CD4-positive, alpha-beta T cell (primary cell): Measurements from ENCODE around the gene ADAMTS12. TPM values are rescaled to one million over a fixed set of nuclear protein-coding genes. Genes with fewer than 3 reads are reported as not detected.
"Not testable (repeated sequence)": the region's sequence is repeated elsewhere in the genome, so short reads cannot be mapped to it uniquely, and the experiment has no call there.

Experiments
- ATAC-seq: fragments of 200-7000 bp; cut with Tn5 transposase; one replicate; pipeline ENCODE4 v1.10.0; 2022; ENCODE audit warnings: mild to moderate bottlenecking; ENCODE audit not compliant: poor library complexity
- CTCF ChIA-PET: fragments of 350-600 bp; sonication (Branson Sonifier 250); formaldehyde crosslinking; loops from one replicate; lab custom pipeline; 2021; ENCODE audit warnings: antibody characterized with exemption, inconsistent platforms; lab: Charles Lee
- POLR2A ChIA-PET: fragments of 350-600 bp; sonication (Branson Sonifier 250); formaldehyde crosslinking; loops from one replicate; lab custom pipeline; 2021; ENCODE audit warnings: antibody characterized with exemption, inconsistent platforms; lab: Charles Lee
- DNase-seq, 14 experiments: peaks; one replicate each; pipeline ENCODE4 v3.0.0-alpha.2; 2013 to 2020; ENCODE audit warnings: mixed read lengths in 2 of 14
- H3K27ac ChIP-seq, 2 donors: one replicate each; pipeline versions ENCODE4 v1.5.1 to v1.7.0; 2013; ENCODE audit warnings: low read length in 2 of 2, low read depth in 1 of 2, mild to moderate bottlenecking in 1 of 2
- H3K27me3 ChIP-seq, 2 experiments: 1 replicate in 1 of 2; 2 replicates in 1 of 2; pipeline versions ENCODE4 v1.6.1 to v1.7.0; 2013; ENCODE audit warnings: low read length in 2 of 2, control low read depth in 1 of 2, mild to moderate bottlenecking in 1 of 2, moderate library complexity in 1 of 2; ENCODE audit not compliant: insufficient read depth in 2 of 2, control insufficient read depth in 1 of 2
- H3K36me3 ChIP-seq: one replicate; pipeline ENCODE4 v1.6.1; 2013; ENCODE audit warnings: low read length, control low read depth; ENCODE audit not compliant: insufficient read depth
- H3K4me1 ChIP-seq: one replicate; pipeline ENCODE4 v1.6.1; 2013; ENCODE audit warnings: low read length, control low read depth; ENCODE audit not compliant: insufficient read depth
- H3K4me3 ChIP-seq: one replicate; pipeline ENCODE4 v1.5.1; 2013; ENCODE audit warnings: mild to moderate bottlenecking, low read length, moderate library complexity
- H3K9me3 ChIP-seq, 2 experiments: 1 replicate in 1 of 2; 2 replicates in 1 of 2; pipeline versions ENCODE4 v1.6.1 to v1.7.0; 2013; ENCODE audit warnings: low read length in 2 of 2, mild to moderate bottlenecking in 2 of 2, control low read depth in 1 of 2, moderate library complexity in 1 of 2; ENCODE audit not compliant: control insufficient read depth in 1 of 2, insufficient read depth in 1 of 2
- H3K27ac Mint-ChIP-seq: one replicate; pipeline ENCODE4 v1.8.0; 2020; ENCODE audit warnings: mixed read lengths
- H3K27me3 Mint-ChIP-seq: one replicate; pipeline ENCODE4 v1.8.0; 2021; ENCODE audit warnings: mixed read lengths
- H3K36me3 Mint-ChIP-seq: one replicate; pipeline ENCODE4 v1.8.0; 2021; ENCODE audit warnings: low read depth, mixed read lengths
- H3K4me1 Mint-ChIP-seq: one replicate; pipeline ENCODE4 v1.8.0; 2021; ENCODE audit warnings: low read depth, mixed read lengths
- H3K4me3 Mint-ChIP-seq: one replicate; pipeline ENCODE4 v1.8.0; 2020; ENCODE audit warnings: mild to moderate bottlenecking, mixed read lengths
- H3K9me3 Mint-ChIP-seq: one replicate; pipeline ENCODE4 v1.8.0; 2020; ENCODE audit warnings: mixed read lengths
- intact Hi-C, 2 experiments: fragments of 100-400 bp; cut with DNase I in 1 of 2; cut with micrococcal nuclease in 1 of 2; formaldehyde crosslinking; loops; one replicate each; pipeline versions ENCODE4 v1.15.1 to v1.9.0; 2023 to 2025; cut with DNase I, micrococcal nuclease
- total RNA-seq, 174 experiments: library from RNA in 2 of 174; stranded (reverse) in 2 of 174; gene quantifications; one replicate each; pipeline ENCODE4 v1.2.3 and lab custom pipeline; 2021 to 2026
- TF ChIP-seq, protein P1 (sequence below): fragments of 200-600 bp; IDR thresholded peaks from one replicate; pipeline ENCODE4 v1.8.0; 2022; ENCODE audit warnings: antibody characterized with exemption, mild to moderate bottlenecking

ADAMTS12 gene
- total RNA-seq, 2 experiments from 2014 or later = 0.06 TPM; not detected in 1

DNA sequence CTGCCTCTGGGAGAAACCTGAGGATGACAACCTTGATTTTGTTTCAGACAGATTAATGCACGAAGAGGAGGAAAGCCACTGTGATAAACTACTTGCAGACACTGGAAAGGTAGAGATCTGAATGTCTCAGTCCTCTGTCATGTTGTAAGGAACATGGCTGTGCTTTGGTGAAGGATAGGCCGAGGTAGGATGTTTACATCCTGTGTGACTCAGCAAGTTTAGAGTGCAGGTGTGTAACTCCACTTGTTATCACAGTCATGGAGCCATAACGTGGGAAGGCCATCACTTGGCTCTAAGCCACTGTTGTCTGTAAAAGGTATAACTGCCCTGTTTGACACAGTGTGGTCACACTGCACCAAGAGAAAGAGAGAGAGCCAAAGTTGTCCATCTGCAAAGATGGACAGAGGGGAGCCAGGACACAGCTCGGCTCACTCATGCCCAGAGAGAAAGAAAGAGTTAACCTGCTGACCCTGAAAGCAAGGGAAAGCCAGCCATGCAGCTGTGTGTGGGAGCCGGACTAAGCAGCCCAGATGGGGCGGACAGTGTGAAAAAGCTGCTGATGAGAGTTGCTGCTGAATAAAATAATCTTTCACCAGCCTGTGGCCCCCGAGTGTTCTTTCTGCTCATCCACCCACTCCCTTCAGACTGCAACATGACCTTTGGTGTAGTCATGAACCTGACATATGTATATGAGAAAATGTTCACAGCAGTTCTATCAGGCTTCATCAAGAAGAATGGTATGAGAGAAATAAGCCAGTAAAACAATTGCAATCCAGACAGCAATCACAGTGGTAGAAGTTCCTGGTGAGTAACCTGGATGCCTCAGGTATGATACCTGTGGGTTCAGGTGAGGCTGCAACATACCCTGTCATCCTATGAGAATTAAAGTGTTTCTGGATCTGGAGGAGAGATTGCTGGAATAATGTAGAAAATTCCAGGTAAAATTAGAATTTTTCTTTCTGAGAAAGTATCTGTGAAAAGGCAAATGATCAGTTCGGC lies 335.2 kb downstream of the ADAMTS12 start:
- TF ChIP-seq, protein P1, sequence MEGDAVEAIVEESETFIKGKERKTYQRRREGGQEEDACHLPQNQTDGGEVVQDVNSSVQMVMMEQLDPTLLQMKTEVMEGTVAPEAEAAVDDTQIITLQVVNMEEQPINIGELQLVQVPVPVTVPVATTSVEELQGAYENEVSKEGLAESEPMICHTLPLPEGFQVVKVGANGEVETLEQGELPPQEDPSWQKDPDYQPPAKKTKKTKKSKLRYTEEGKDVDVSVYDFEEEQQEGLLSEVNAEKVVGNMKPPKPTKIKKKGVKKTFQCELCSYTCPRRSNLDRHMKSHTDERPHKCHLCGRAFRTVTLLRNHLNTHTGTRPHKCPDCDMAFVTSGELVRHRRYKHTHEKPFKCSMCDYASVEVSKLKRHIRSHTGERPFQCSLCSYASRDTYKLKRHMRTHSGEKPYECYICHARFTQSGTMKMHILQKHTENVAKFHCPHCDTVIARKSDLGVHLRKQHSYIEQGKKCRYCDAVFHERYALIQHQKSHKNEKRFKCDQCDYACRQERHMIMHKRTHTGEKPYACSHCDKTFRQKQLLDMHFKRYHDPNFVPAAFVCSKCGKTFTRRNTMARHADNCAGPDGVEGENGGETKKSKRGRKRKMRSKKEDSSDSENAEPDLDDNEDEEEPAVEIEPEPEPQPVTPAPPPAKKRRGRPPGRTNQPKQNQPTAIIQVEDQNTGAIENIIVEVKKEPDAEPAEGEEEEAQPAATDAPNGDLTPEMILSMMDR = no peak
- intact Hi-C loops = no loop called here

DNA sequence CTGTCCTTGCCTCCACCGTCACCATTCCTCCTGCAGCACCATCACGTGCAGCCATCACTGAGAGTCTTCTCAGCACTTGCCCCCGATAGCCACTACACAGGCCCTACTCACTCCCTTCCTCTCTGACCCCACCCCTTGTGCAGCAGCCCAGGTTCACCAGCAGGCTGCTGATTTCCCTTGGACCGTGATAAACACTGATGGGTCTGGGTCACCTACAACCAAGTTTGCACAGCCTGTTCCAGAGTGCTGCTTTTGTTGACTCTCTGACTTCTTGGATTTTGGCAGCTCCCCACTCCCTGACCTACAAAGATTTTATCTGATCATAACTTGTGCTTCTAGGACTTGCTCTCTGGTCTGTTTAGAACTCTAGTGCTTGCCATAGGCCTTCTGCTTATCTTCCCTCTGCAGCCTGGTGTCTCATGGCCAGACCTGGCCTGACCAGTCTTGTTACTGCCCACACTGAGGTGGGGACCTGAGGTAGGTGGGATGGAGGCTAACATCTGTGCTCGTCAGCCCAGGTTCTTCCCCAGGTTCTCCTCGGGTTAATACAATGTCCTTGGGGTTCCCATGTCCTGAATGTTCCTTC lies 341.7 kb downstream of the ADAMTS12 start:
- intact Hi-C loops = no loop called here
- Mint-ChIP-seq H3K27me3 (peaks cover 37% of the 10 kb centered on the region), H3K4me3 (no peak overlapping the region), H3K4me1 (no peaks in the 10 kb centered on the region), H3K9me3 (peaks cover 4% of the 10 kb centered on the region), H3K36me3 (no peaks in the 10 kb centered on the region), H3K27ac (no peak overlapping the region)
- H3K9me3 ChIP-seq = no peaks in the 10 kb centered on the region
- no peak for DNase-seq
- TF ChIP-seq, protein P1 = no peak
- no peak overlapping the region for H3K4me3 ChIP-seq
- no peaks in the 10 kb centered on the region for H3K36me3 ChIP-seq
- ChIA-PET POLR2A (no interaction called here), CTCF (no interaction called here)
- ATAC-seq = no peak
- H3K4me1 ChIP-seq = no peaks in the 10 kb centered on the region
- no peak overlapping the region for H3K27ac ChIP-seq
- H3K27me3 ChIP-seq = no peaks in the 10 kb centered on the region

More for the DNA sequence above, 335.2 kb downstream of the ADAMTS12 start:
- H3K9me3 ChIP-seq = no peaks in the 10 kb centered on the region
- peaks cover 20% of the 10 kb centered on the region for H3K27me3 Mint-ChIP-seq
- H3K27ac ChIP-seq = no peak overlapping the region
- H3K36me3 Mint-ChIP-seq = no peaks in the 10 kb centered on the region
- DNase-seq (no peak), ATAC-seq (no peak)
- H3K9me3 Mint-ChIP-seq = peaks cover 4% of the 10 kb centered on the region
- H3K4me1 Mint-ChIP-seq = no peaks in the 10 kb centered on the region
- H3K4me1 ChIP-seq = no peaks in the 10 kb centered on the region
- no peaks in the 10 kb centered on the region for H3K36me3 ChIP-seq
- no peak overlapping the region for H3K4me3 ChIP-seq
- no peak overlapping the region for H3K27ac Mint-ChIP-seq
- CTCF ChIA-PET = no interaction called here
- no peaks in the 10 kb centered on the region for H3K27me3 ChIP-seq
- POLR2A ChIA-PET = no interaction called here
- no peak overlapping the region for H3K4me3 Mint-ChIP-seq

DNA sequence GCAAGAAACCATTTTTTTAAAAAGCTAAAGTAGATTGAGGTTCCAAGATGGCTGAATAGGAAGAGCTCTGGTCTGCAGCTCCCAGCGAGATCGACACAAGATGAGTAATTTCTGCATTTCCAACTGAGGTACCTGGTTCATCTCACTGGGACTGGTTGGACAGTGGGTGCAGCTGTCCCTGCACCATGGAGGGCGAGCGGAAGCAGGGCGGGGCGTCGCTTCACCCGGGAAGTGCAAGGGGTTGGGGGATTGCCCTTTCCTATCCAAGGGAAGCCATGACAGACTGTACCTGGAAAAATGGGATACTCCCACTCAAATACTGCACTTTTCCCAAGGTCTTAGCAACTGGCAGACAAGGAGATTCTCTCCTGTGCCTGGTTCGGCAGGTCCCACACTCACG lies 352.0 kb downstream of the ADAMTS12 start:
- H3K27ac ChIP-seq, intact Hi-C loops, H3K4me1 ChIP-seq, H3K4me3 Mint-ChIP-seq, H3K36me3 ChIP-seq, H3K9me3 Mint-ChIP-seq, H3K9me3 ChIP-seq, H3K27ac Mint-ChIP-seq, ATAC-seq, POLR2A ChIA-PET, H3K36me3 Mint-ChIP-seq, H3K4me3 ChIP-seq, DNase-seq, H3K27me3 ChIP-seq, CTCF ChIA-PET, H3K4me1 Mint-ChIP-seq: not testable (repeated sequence)
- H3K27me3 Mint-ChIP-seq = peaks cover 27% of the 10 kb centered on the region
